ENCODE data around the gene CELF2. TPM values are rescaled to one million over a fixed set of nuclear protein-coding genes. Genes with fewer than 3 reads are reported as not detected.

The CELF2 gene
- polyA plus RNA-seq, 1 donor from 2014 or later, result 55.5 TPM

GRCh38 chr10:11153766-11154165, 136.1 kb downstream of the CELF2 start:
- H4K20me1 ChIP-seq (ENCODE audit: insufficient read depth), result no peaks in the 10 kb centered on the region
- TF ChIP-seq SMC3 (conservative IDR thresholded peaks at IDR 0.05; ENCODE audit: poor library complexity) (no peak), EP300 (conservative IDR thresholded peaks at IDR 0.05; ENCODE audit: poor library complexity, severe bottlenecking) (no peak), REST (IDR thresholded peaks at IDR 0.05; ENCODE audit: borderline replicate concordance) (no peak), TAF1 (IDR thresholded peaks at IDR 0.05; ENCODE audit: low read depth) (no peak), POLR2AphosphoS5 (IDR thresholded peaks at IDR 0.05) (no peak), MXI1 (conservative IDR thresholded peaks at IDR 0.05; ENCODE audit: poor library complexity, severe bottlenecking) (no peak), RAD21 (conservative IDR thresholded peaks at IDR 0.05) (no peak), EZH2 (IDR thresholded peaks at IDR 0.05; ENCODE audit: borderline replicate concordance, insufficient read depth, low read length, poor library complexity, severe bottlenecking) (no peak), CTCF (IDR thresholded peaks at IDR 0.05; ENCODE audit: poor library complexity, severe bottlenecking) (no peak)
- H3K27ac ChIP-seq (ENCODE audit: low read length), result peak overlapping the region; percentile 87
- peak overlapping the region; percentile 54 for H3K9ac ChIP-seq (ENCODE audit: low read length)
- no peaks in the 10 kb centered on the region for H3K9me2 ChIP-seq (ENCODE audit: insufficient read depth, low read length)
- peaks cover 7% of the 10 kb centered on the region for H3K79me2 ChIP-seq (replicated peaks; ENCODE audit: insufficient read depth, low read length)
- peak overlapping the region; percentile 70 for H3K4me2 ChIP-seq (ENCODE audit: low read length)
- peak overlapping the region; percentile 47 for H3K4me3 ChIP-seq (ENCODE audit: low read length)
- no peak overlapping the region for H2AFZ ChIP-seq (ENCODE audit: low read depth, low read length)
- H3K27me3 ChIP-seq (ENCODE audit: insufficient read depth, low read depth, low read length), result no peaks in the 10 kb centered on the region
- H3F3A ChIP-seq (ENCODE audit: insufficient read depth, low read length, poor library complexity, severe bottlenecking), result peaks cover 9% of the 10 kb centered on the region
- H3K36me3 ChIP-seq (ENCODE audit: insufficient read depth, low read length), result no peaks in the 10 kb centered on the region
- H3K9me3 ChIP-seq (ENCODE audit: low read length), result no peaks in the 10 kb centered on the region

GRCh38 chr10:11154333-11154732, 136.7 kb downstream of the CELF2 start:
- Histone ChIP-seq H3K9me3 (ENCODE audit: low read length) (no peaks in the 10 kb centered on the region), H3K27ac (ENCODE audit: low read length) (peak overlapping the region; percentile 87), H3K36me3 (ENCODE audit: insufficient read depth, low read length) (no peaks in the 10 kb centered on the region), H3K4me3 (ENCODE audit: low read length) (peak overlapping the region; percentile 47), H3K27me3 (ENCODE audit: insufficient read depth, low read depth, low read length) (no peaks in the 10 kb centered on the region), H3F3A (ENCODE audit: insufficient read depth, low read length, poor library complexity, severe bottlenecking) (peaks cover 9% of the 10 kb centered on the region), H3K9me2 (ENCODE audit: insufficient read depth, low read length) (no peaks in the 10 kb centered on the region), H2AFZ (ENCODE audit: low read depth, low read length) (no peak overlapping the region), H3K4me2 (ENCODE audit: low read length) (peak overlapping the region; percentile 70), H3K79me2 (replicated peaks; ENCODE audit: insufficient read depth, low read length) (peaks cover 12% of the 10 kb centered on the region), H4K20me1 (ENCODE audit: insufficient read depth) (no peaks in the 10 kb centered on the region), H3K9ac (ENCODE audit: low read length) (peak overlapping the region; percentile 54)
- no peak for TF ChIP-seq REST (IDR thresholded peaks at IDR 0.05; ENCODE audit: borderline replicate concordance)
- TF ChIP-seq CTCF (IDR thresholded peaks at IDR 0.05; ENCODE audit: poor library complexity, severe bottlenecking), result no peak
- TF ChIP-seq TAF1 (IDR thresholded peaks at IDR 0.05; ENCODE audit: low read depth), result no peak
- TF ChIP-seq MXI1 (conservative IDR thresholded peaks at IDR 0.05; ENCODE audit: poor library complexity, severe bottlenecking), result no peak
- TF ChIP-seq RAD21 (conservative IDR thresholded peaks at IDR 0.05), result no peak
- TF ChIP-seq EZH2 (IDR thresholded peaks at IDR 0.05; ENCODE audit: borderline replicate concordance, insufficient read depth, low read length, poor library complexity, severe bottlenecking), result no peak
- TF ChIP-seq POLR2AphosphoS5 (IDR thresholded peaks at IDR 0.05), result no peak
- no peak for TF ChIP-seq EP300 (conservative IDR thresholded peaks at IDR 0.05; ENCODE audit: poor library complexity, severe bottlenecking)
- TF ChIP-seq SMC3 (conservative IDR thresholded peaks at IDR 0.05; ENCODE audit: poor library complexity), result no peak
